ENCODE measurements around the gene CLEC4M.
"Not testable (repeated sequence)": the region's sequence is repeated elsewhere in the genome, so short reads cannot be mapped to it uniquely, and the experiment has no call there.

The CLEC4M gene

GRCh38 chr19:7742991-7743390 lies 20.1 kb upstream of the CLEC4M start:
- Histone ChIP-seq H3K27me3 (ENCODE audit: control insufficient read depth in 1 of 2, insufficient read depth in 2 of 2, low read length in 2 of 2) (peaks cover 4 to 14% of the 10 kb centered on the region in 2 donors), H3K36me3 (ENCODE audit: insufficient read depth, low read length) (no peaks in the 10 kb centered on the region), H3K4me1 (ENCODE audit: insufficient read depth, low read length) (no peaks in the 10 kb centered on the region), H3K4me3 (ENCODE audit: low read depth in 1 of 2, low read length in 2 of 2) (no peak overlapping the region), H3K9ac (ENCODE audit: low read length) (no peak overlapping the region), H3K27ac (ENCODE audit: low read depth, low read length) (no peak overlapping the region), H3K9me3 (ENCODE audit: low read length) (no peaks in the 10 kb centered on the region)

DNA sequence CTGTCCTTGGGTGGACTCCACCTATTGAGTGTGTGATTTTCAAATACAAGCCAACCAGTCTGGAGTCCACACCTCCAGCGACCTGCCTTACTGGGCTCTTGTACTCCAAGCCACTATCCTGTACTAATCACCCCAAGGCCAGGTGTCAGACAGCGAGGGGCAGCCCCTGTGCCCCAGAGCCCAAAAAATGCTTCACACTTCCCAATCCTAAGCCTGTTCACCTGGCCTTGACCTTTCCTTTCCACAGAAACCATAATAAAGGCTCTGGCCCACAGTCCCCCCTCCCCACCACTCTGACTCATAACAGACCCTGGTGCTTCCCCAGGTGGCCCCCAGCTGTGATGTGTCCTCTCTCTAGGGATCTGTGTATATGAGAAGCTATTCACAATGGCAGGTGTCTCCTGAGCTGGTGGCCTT lies 19.6 kb upstream of the CLEC4M start:
- Histone ChIP-seq H3K27me3 (ENCODE audit: control insufficient read depth in 1 of 2, insufficient read depth in 2 of 2, low read length in 2 of 2) (peaks cover 6 to 15% of the 10 kb centered on the region in 2 donors), H3K27ac (ENCODE audit: low read depth, low read length) (no peak overlapping the region), H3K9me3 (ENCODE audit: low read length) (no peaks in the 10 kb centered on the region), H3K36me3 (ENCODE audit: insufficient read depth, low read length) (no peaks in the 10 kb centered on the region), H3K4me1 (ENCODE audit: insufficient read depth, low read length) (no peaks in the 10 kb centered on the region), H3K4me3 (ENCODE audit: low read depth in 1 of 2, low read length in 2 of 2) (no peak overlapping the region), H3K9ac (ENCODE audit: low read length) (no peak overlapping the region)

DNA sequence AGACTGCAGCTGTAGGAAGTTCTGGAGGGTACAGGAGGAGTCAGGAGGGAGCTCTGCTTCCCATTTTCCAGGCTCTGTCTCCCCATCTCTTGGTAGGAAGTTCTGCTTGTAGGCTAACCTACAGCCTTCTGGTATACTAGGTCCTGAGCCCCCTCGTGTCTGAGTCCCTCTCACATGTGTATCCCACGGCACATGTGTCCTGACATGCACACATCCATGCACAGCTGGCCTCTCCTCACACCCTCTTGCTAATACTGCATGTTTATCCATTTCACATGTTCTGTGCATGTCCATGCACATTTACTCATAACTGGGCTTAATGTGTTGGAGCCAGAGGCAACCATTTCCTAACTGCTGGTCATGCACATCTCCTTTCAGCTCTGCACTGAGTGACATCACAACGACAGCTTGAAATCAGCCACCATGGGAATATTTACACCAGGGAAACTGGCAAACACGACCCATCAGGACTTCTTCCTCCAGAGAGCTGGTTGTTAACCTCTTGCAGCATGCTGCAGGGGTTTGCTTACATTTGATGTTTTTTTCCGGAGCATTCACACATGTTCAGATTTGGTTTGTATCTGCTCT lies 18.8 kb upstream of the CLEC4M start:
- Histone ChIP-seq H3K36me3 (ENCODE audit: insufficient read depth, low read length) (no peaks in the 10 kb centered on the region), H3K4me1 (ENCODE audit: insufficient read depth, low read length) (no peaks in the 10 kb centered on the region), H3K9ac (ENCODE audit: low read length) (no peak overlapping the region), H3K9me3 (ENCODE audit: low read length) (no peaks in the 10 kb centered on the region), H3K4me3 (ENCODE audit: low read depth in 1 of 2, low read length in 2 of 2) (no peak overlapping the region), H3K27ac (ENCODE audit: low read depth, low read length) (no peak overlapping the region), H3K27me3 (ENCODE audit: control insufficient read depth in 1 of 2, insufficient read depth in 2 of 2, low read length in 2 of 2) (peaks cover 6 to 15% of the 10 kb centered on the region in 2 donors)

GRCh38 chr19:7744871-7745650 lies 18.0 kb upstream of the CLEC4M start:
- H3K27me3 ChIP-seq (ENCODE audit: control insufficient read depth in 1 of 2, insufficient read depth in 2 of 2, low read length in 2 of 2), result peaks cover 6 to 15% of the 10 kb centered on the region in 2 donors
- H3K4me1 ChIP-seq (ENCODE audit: insufficient read depth, low read length), result no peaks in the 10 kb centered on the region
- H3K4me3 ChIP-seq (ENCODE audit: low read depth in 1 of 2, low read length in 2 of 2), result no peak overlapping the region
- H3K9me3 ChIP-seq (ENCODE audit: low read length), result no peaks in the 10 kb centered on the region
- H3K36me3 ChIP-seq (ENCODE audit: insufficient read depth, low read length), result no peaks in the 10 kb centered on the region
- no peak overlapping the region for H3K27ac ChIP-seq (ENCODE audit: low read depth, low read length)
- H3K9ac ChIP-seq (ENCODE audit: low read length), result no peak overlapping the region

DNA sequence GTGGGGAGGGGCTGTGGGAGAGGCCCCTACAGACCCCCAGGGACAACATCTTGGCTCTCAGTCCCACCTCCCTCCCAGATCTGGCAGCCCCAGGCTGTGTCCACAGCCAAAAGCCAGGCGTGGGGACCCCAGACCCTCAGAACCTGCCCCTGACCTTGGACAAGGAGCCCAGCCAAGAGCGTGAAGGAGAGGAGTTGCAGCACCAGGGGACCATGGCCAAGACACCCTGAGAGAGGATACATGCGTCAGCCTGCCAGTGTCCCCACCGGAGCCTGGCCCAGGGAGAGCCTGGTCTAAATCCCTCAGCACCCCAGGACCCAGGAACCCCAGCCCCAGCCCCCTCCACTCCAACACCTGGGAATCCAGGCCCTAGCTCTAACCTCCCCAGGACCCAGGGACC lies 16.7 kb upstream of the CLEC4M start:
- not testable (repeated sequence) for H3K9ac ChIP-seq (ENCODE audit: low read length); H3K9me3 ChIP-seq (ENCODE audit: low read length); H3K4me3 ChIP-seq (ENCODE audit: low read depth in 1 of 2, low read length in 2 of 2); H3K27ac ChIP-seq (ENCODE audit: low read depth, low read length); H3K36me3 ChIP-seq (ENCODE audit: insufficient read depth, low read length); H3K4me1 ChIP-seq (ENCODE audit: insufficient read depth, low read length)
- H3K27me3 ChIP-seq (ENCODE audit: control insufficient read depth in 1 of 2, insufficient read depth in 2 of 2, low read length in 2 of 2), result peaks cover 6 to 15% of the 10 kb centered on the region in 2 donors

DNA sequence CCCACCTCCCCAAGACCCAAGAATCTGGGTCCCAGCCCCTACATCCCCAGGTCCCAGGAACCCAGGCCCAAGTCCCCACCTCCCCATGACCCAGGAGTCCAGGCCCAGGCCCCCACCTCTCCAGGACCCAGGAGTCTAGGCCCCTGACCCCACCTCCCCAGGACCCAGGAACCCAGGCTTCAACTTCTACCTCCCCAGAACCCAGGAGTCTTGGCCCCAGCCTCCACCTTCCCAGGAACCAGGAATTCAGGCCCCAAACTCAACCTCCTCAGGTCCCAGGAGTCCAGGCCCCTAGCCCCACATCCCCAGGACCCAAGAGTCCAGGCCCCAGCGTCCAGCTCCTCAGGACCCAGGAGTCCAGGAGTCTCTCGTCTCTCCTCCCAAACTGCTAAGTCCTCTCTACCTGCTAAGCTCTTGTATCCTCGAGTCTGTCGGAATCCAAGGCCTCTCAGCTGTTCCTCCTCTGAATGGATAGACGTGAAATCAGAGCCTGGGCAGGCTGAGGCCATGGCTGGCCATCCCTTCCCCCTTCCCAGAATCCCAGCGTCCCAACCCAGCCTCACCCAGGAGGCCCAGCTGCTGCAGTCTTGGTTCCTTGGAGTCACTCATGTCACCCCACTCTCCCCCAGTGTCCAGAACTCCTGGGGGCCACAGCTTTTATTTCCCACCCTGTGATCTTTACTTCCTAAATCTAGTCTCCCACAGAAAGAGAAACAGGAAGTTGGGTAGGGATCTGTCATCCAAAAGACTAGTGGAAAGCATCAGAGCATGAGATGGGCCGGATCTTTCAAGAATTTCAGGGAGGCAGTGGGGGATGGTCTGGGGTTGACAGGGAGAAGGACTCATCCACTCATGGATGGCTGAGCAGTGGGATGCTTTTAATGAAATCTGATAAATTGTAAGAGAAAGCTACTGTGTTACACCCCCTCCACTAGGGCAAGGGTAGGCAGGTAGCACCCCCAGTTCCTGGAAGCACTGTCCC lies 15.8 kb upstream of the CLEC4M start, which contains the start of gene CD209:
CD209 (minus strand) TSS at position 632 of the 982 bp plus-strand sequence; CDS start at position 609, 23 bp downstream.
- Histone ChIP-seq H3K4me1 (ENCODE audit: insufficient read depth, low read length) (no peaks in the 10 kb centered on the region), H3K27me3 (ENCODE audit: control insufficient read depth in 1 of 2, insufficient read depth in 2 of 2, low read length in 2 of 2) (peaks cover 6 to 15% of the 10 kb centered on the region in 2 donors), H3K9ac (ENCODE audit: low read length) (no peak within 1 kb of the TSS), H3K27ac (ENCODE audit: low read depth, low read length) (no peak within 1 kb of the TSS), H3K9me3 (ENCODE audit: low read length) (no peaks in the 10 kb centered on the region), H3K36me3 (ENCODE audit: insufficient read depth, low read length) (no peaks in the 10 kb centered on the region), H3K4me3 (ENCODE audit: low read depth in 1 of 2, low read length in 2 of 2) (no peak within 1 kb of the TSS)

GRCh38 chr19:7748171-7748570 lies 14.9 kb upstream of the CLEC4M start:
- H3K36me3 ChIP-seq (ENCODE audit: insufficient read depth, low read length), result no peaks in the 10 kb centered on the region
- no peaks in the 10 kb centered on the region for H3K4me1 ChIP-seq (ENCODE audit: insufficient read depth, low read length)
- no peak overlapping the region for H3K4me3 ChIP-seq (ENCODE audit: low read depth in 1 of 2, low read length in 2 of 2)
- no peak overlapping the region for H3K27ac ChIP-seq (ENCODE audit: low read depth, low read length)
- H3K9me3 ChIP-seq (ENCODE audit: low read length), result no peaks in the 10 kb centered on the region
- H3K27me3 ChIP-seq (ENCODE audit: control insufficient read depth in 1 of 2, insufficient read depth in 2 of 2, low read length in 2 of 2), result peaks cover 6 to 15% of the 10 kb centered on the region in 2 donors
- no peak overlapping the region for H3K9ac ChIP-seq (ENCODE audit: low read length)

DNA sequence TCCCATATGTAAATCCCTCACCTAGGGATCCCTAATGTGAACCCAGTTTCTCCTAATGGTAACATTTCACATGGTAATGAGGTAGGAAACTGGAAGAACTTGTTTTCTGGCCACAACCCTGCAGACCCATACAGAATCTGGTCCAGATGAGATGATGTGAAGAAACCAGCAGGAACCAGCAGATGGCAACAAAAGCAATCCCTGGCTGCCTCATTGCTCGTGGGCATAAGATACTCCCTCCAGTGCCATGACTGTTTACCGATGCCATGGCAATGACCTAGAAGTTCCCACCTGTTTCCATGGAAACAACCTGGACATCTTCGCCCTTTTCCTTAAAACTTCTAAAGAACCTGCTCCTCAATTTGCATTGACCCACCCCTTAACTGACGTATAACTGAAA lies 14.3 kb upstream of the CLEC4M start:
- Histone ChIP-seq H3K4me1 (ENCODE audit: insufficient read depth, low read length) (no peaks in the 10 kb centered on the region), H3K36me3 (ENCODE audit: insufficient read depth, low read length) (no peaks in the 10 kb centered on the region), H3K27ac (ENCODE audit: low read depth, low read length) (no peak overlapping the region), H3K4me3 (ENCODE audit: low read depth in 1 of 2, low read length in 2 of 2) (no peak overlapping the region), H3K9ac (ENCODE audit: low read length) (no peak overlapping the region), H3K27me3 (ENCODE audit: control insufficient read depth in 1 of 2, insufficient read depth in 2 of 2, low read length in 2 of 2) (peaks cover 6 to 15% of the 10 kb centered on the region in 2 donors), H3K9me3 (ENCODE audit: low read length) (no peaks in the 10 kb centered on the region)

DNA sequence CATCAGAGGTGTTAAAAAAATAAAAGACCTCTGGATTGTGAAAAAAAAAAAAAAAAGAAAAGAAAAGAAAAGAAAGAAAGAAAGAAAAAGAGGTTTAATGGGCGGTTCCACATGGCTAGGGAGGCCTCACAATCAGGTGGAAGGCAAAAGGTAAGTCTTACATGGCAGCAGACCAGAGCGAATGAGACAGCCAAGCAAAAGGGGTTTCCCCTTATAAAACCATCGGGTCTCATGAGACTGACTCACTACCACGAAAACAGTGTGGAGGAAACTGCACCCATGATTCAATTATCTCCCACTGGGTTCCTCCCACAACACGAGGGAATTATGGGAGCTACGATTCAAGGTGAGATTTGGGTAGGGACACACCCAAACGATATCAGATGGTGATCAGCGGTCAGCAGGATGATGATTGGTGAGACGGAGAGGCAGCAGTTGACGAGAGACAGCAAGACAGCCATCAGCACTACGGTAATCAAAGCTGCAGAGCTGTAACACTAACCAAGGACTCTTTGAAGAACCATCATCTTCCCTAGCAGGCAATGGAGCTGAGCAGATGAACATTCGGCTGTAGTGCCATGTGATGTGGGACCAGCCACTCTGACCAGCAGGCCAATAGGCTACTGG lies 11.8 kb upstream of the CLEC4M start:
- Histone ChIP-seq H3K27ac (ENCODE audit: low read depth, low read length) (no peak overlapping the region), H3K36me3 (ENCODE audit: insufficient read depth, low read length) (no peaks in the 10 kb centered on the region), H3K9me3 (ENCODE audit: low read length) (no peaks in the 10 kb centered on the region), H3K4me3 (ENCODE audit: low read depth in 1 of 2, low read length in 2 of 2) (no peak overlapping the region), H3K27me3 (ENCODE audit: control insufficient read depth in 1 of 2, insufficient read depth in 2 of 2, low read length in 2 of 2) (peaks cover 6 to 15% of the 10 kb centered on the region in 2 donors), H3K9ac (ENCODE audit: low read length) (no peak overlapping the region), H3K4me1 (ENCODE audit: insufficient read depth, low read length) (no peaks in the 10 kb centered on the region)

DNA sequence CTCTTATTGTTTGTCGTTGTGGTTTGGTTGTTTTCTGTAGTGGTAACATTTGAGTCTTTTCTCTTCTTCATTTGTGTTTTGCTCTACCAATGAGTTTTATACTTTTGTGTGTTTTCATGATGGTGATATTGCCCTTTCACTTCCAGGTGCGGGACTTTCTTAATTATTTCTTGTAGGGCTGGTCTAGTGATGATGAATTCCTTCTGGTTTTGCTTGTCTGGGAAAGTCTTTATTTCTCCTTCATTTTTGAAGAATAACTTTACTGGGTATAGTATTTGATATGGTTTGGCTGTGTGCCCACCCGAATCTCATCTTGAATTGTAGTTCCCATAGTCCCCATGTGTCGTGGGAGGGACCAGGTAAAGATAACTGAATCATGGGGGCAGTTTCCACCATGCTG lies 6.8 kb upstream of the CLEC4M start:
- H3K9me3 ChIP-seq (ENCODE audit: low read length), result peaks cover 17% of the 10 kb centered on the region
- no peaks in the 10 kb centered on the region for H3K36me3 ChIP-seq (ENCODE audit: insufficient read depth, low read length)
- H3K9ac ChIP-seq (ENCODE audit: low read length), result no peak overlapping the region
- H3K27ac ChIP-seq (ENCODE audit: low read depth, low read length), result no peak overlapping the region
- H3K4me1 ChIP-seq (ENCODE audit: insufficient read depth, low read length), result no peaks in the 10 kb centered on the region
- no peak overlapping the region for H3K4me3 ChIP-seq (ENCODE audit: low read depth in 1 of 2, low read length in 2 of 2)
- H3K27me3 ChIP-seq (ENCODE audit: control insufficient read depth in 1 of 2, insufficient read depth in 2 of 2, low read length in 2 of 2), result no peaks in the 10 kb centered on the region

GRCh38 chr19:7757358-7757757 lies 5.7 kb upstream of the CLEC4M start:
- peaks cover 17% of the 10 kb centered on the region for H3K9me3 ChIP-seq (ENCODE audit: low read length)
- H3K4me1 ChIP-seq (ENCODE audit: insufficient read depth, low read length), result no peaks in the 10 kb centered on the region
- no peaks in the 10 kb centered on the region for H3K27me3 ChIP-seq (ENCODE audit: control insufficient read depth in 1 of 2, insufficient read depth in 2 of 2, low read length in 2 of 2)
- no peak overlapping the region for H3K27ac ChIP-seq (ENCODE audit: low read depth, low read length)
- H3K36me3 ChIP-seq (ENCODE audit: insufficient read depth, low read length), result no peaks in the 10 kb centered on the region
- H3K9ac ChIP-seq (ENCODE audit: low read length), result no peak overlapping the region
- H3K4me3 ChIP-seq (ENCODE audit: low read depth in 1 of 2, low read length in 2 of 2), result no peak overlapping the region
